ENCODE data around the gene GRIN2C.
"Not testable (repeated sequence)": the region's sequence is repeated elsewhere in the genome, so short reads cannot be mapped to it uniquely, and the experiment has no call there.

Gene GRIN2C

DNA sequence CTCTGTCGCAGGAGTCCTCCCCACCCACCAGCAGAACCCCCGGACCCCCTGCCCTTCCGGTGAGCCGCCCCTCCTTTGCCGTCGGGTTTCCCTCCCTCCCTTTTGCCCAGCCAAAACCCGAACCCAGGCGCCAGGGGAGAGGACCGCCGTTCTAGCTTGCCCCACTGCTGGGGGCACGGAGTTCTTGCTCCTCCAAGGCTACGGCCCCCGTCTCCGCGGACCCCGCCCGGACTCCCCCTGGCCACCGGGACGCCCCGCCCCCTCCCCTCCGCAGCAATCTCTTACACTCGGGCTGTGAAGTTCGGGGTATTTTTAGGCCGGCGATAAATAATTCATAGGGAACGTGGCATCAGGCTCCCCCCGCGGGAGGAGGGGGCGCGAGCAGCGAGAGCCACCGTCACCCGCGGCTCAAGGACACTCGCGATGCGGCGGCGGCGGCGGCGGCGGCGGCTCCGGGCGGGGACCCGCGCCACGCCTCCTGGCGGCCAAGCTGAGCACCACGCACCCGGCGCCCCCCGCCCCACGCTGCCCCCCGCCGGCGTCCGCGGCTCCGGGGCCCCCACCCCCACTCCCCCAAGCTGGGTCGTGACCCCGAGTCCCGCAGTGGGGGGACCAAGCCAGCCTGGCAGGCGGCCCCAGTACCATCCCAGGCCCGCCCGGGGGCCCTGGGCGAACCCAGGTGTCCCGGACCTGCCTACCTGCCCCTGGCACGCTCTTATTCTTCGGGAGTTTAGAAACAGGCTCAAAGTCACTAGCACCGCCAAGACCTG, at the start of gene GRIN2C:
Gene GRIN2C, minus strand, starts transcription at position 427 of the 770 bp plus-strand sequence. CDS start 4,793 bp downstream, outside the sequence.
- no peak within 1 kb of the TSS for H3K27ac ChIP-seq
- no peak for TF ChIP-seq ZFX (IDR thresholded peaks at IDR 0.05; ENCODE audit: borderline replicate concordance)
- TF ChIP-seq, protein P1, sequence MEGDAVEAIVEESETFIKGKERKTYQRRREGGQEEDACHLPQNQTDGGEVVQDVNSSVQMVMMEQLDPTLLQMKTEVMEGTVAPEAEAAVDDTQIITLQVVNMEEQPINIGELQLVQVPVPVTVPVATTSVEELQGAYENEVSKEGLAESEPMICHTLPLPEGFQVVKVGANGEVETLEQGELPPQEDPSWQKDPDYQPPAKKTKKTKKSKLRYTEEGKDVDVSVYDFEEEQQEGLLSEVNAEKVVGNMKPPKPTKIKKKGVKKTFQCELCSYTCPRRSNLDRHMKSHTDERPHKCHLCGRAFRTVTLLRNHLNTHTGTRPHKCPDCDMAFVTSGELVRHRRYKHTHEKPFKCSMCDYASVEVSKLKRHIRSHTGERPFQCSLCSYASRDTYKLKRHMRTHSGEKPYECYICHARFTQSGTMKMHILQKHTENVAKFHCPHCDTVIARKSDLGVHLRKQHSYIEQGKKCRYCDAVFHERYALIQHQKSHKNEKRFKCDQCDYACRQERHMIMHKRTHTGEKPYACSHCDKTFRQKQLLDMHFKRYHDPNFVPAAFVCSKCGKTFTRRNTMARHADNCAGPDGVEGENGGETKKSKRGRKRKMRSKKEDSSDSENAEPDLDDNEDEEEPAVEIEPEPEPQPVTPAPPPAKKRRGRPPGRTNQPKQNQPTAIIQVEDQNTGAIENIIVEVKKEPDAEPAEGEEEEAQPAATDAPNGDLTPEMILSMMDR (IDR thresholded peaks at IDR 0.05): peak; percentile 84

DNA sequence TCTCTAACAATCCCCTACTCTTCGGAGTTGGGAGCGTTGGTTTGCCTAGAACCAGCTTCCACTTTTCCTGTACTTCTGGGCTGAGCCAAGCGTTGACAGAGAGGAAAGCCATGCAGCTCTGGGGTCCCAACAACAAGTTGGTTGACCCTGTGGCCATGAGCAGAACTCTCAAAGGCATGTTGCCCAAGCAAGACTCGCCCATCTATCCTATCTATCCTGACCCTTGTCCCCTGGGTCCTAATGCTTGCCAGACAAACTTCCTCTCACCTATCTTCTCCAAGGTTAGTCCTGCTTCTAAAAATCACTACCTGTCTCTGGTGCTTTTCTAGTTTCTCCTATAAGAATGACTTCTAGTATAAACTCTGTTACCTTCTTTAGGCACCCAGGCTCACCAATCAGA, 49.4 kb upstream of the GRIN2C start:
- H3K27ac ChIP-seq: not testable (repeated sequence)

DNA sequence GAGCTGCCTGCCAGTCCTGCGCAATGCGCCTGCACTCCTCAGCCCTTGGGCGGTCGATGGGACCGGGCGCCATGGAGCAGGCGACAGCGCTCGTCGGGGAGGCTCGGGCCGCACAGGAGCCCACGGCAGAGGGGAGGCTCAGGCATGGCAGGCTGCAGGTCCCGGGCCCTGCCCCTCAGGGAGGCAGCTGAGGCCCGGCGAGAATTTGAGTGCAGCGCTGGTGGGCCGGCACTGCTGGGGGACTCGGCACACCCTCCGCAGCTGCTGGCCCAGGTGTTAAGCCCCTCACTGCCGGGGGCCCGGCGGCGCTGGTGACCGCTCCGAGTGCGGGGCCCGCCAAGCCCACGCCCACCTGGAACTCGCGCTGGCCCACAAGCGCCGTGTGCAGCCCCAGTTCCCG, 47.3 kb upstream of the GRIN2C start:
- no peak overlapping the region for H3K27ac ChIP-seq
- TF ChIP-seq ZFX (IDR thresholded peaks at IDR 0.05; ENCODE audit: borderline replicate concordance): no peak
- TF ChIP-seq, protein P1 (IDR thresholded peaks at IDR 0.05): no peak

DNA sequence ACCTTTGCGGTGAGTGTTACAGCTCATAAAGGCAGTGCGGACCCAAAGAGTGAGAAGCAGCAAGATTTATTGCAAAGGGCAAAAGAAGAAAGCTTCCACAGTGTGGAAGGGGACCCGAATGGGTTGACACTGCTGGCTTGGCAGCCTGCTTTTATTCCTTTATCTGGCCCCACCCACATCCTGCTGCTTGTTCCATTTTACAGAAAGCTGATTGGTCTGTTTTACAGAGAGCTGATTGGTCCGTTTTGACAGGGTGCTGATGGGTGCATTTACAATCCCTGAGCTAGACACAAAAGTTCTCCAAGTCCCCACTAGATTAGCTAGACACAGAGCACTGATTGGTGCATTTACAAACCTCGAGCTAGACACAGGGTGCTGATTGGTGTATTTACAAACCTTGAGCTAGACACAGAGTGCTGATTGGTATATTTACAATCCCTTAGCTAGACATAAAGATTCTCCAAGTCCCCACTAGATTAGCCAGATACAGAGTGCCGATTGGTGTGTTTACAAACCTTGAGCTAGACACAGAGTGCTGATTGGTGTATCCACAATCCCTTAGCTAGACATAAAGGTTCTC, 46.6 kb upstream of the GRIN2C start:
- peak overlapping the region; percentile 13; the same call in 1 of the 2 replicates for H3K27ac ChIP-seq

DNA sequence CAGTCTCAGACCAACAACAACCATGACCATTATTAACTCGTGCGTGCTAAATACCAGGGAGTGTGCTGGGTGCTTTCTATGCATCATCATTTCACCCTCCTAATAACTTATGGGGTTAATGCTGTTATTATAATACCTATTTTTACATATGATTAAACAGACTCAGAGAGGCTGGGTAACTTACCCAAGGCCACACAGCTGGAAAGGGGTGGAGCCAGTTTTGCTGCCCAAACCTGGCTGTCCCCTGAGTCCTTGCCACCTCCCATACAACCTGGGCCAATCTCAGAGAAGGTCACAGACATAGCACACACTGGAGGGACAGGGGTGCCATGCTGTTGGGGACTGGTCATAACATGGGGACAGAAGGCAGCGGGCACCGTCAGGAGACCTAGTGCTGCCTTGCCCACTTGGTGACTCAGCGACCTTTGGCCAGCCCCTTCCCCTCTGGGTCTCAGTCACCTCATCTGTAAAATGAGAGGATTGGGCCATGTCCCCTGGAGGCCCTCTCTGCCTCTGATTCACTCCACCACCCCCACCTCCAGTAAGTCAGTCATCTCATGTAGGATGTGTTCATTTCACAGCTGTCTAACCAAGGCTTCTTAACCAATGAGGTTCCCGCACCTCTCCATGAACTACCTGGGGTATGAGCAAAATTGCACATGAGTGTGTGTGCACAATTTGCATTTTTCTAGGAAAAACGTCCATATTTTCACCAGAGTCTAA, 45.2 kb upstream of the GRIN2C start:
- TF ChIP-seq, protein P1 (IDR thresholded peaks at IDR 0.05): no peak
- TF ChIP-seq ZFX (IDR thresholded peaks at IDR 0.05; ENCODE audit: borderline replicate concordance): no peak
- H3K27ac ChIP-seq: no peak overlapping the region

DNA sequence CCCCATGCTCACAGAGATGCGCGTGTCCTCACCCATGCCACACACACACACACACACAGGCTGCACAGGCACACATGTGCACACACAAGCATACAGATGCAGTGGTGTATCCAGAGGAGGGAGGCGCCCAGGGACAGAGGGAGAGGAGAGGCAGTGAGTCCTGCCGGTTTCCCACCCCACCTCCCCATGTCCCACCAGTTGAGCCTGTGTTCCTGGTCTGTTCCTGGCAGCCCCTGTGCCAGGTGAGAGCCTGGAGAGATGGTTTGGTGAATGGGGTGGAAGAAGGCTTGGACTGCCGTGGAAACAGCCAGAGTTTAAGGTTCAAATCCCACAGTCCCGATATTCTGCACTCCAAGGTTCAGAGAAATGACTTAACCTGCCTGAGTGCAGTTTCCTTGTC, 44.0 kb upstream of the GRIN2C start:
- TF ChIP-seq, protein P1 (IDR thresholded peaks at IDR 0.05): no peak
- TF ChIP-seq ZFX (IDR thresholded peaks at IDR 0.05; ENCODE audit: borderline replicate concordance): no peak
- H3K27ac ChIP-seq: no peak overlapping the region

DNA sequence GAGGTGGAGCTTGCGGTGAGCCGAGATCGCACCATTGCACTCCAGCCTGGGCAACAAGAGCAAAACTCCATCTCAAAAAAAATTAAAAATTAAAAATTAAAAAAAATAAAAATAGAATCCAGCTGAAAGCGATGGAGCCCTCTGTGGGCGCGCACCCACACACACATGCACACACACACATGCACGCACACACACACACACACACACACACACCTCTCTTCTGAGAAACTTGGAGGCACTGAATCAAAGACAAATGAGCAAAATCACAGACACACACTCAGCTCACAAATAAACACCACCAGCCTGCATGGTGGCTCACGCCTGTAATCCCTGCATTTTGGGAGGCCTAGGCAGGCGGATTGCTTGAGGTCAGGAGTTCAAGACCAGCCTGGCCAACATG, 43.3 kb upstream of the GRIN2C start:
- H3K27ac ChIP-seq: no peak overlapping the region
- TF ChIP-seq, protein P1 (IDR thresholded peaks at IDR 0.05): no peak
- no peak for TF ChIP-seq ZFX (IDR thresholded peaks at IDR 0.05; ENCODE audit: borderline replicate concordance)

All from 22Rv1 (cell line).